K562 (cell line): ENCODE data around the gene CFAP58. TPM values are rescaled to one million over a fixed set of nuclear protein-coding genes. Genes with fewer than 3 reads are reported as not detected.

Source experiments
- SREBF2 ChIP-seq: sonication (generic); formaldehyde crosslinking; IDR thresholded peaks from 2 replicates; pipeline ENCODE4 v1.4.0; 2020; ENCODE audit warnings: mild to moderate bottlenecking, missing genetic modification reagents
- TGIF2 ChIP-seq: sonication (generic); formaldehyde crosslinking; IDR thresholded peaks from 2 replicates; pipeline ENCODE4 v1.8.1; 2022; ENCODE audit warnings: mild to moderate bottlenecking, missing genetic modification reagents, moderate library complexity
- TSC22D4 ChIP-seq: fragments of 450-650 bp; IDR thresholded peaks from 2 replicates; pipeline ENCODE4 v1.6.1; 2016; ENCODE audit warnings: missing genetic modification characterization, missing biosample characterization, control low read depth
- polyA plus RNA-seq, 8 experiments: library from polyadenylated mRNA; depleted of rRNA in 4 of 8; stranded (reverse) in 5 of 8; unstranded in 3 of 8; fragments of >200 nt; fragmentation: Nextera tagmentation in 2 of 8; fragmentation: Illumina TruSeq in 1 of 8; extraction: Ambion mirVana in 2 of 8; extraction: Trizol in 1 of 8; gene quantifications; 2 replicates each; pipeline versions ENCODE4 v1.2.1 to v1.2.3, GENCODE V29; 2011 to 2014; ENCODE audit warnings: inconsistent platforms in 1 of 8, missing spikeins in 1 of 8
- total RNA-seq, 7 experiments: library from RNA; depleted of rRNA in 6 of 7; stranded (reverse); fragments of >200 nt in 6 of 7; fragmentation: Illumina TruSeq in 2 of 7; extraction: Trizol in 2 of 7; gene quantifications; 2 replicates each; pipeline versions ENCODE4 v1.2.1 to v1.2.3, GENCODE V29; 2011 to 2021; ENCODE audit warnings: low replicate concordance in 1 of 7
- TF ChIP-seq, protein P1 (sequence below): fragments of 200-400 bp; formaldehyde crosslinking; IDR thresholded peaks from 2 replicates; pipeline ENCODE4 v1.6.1; 2017; ENCODE audit warnings: mild to moderate bottlenecking, low read depth, low read length, moderate library complexity
- TF ChIP-seq, protein P2 (sequence below): fragments of 250-450 bp; sonication (Bioruptor Pico); IDR thresholded peaks from 2 replicates; pipeline ENCODE4 v1.4.0; 2020

CFAP58 gene
- total and polyA plus RNA-seq, 9 of the 15 experiments (the other 6 are each of a cell fraction or from before 2014, with no cell fraction given), result 0.08 to 2.0 (median 0.71) TPM

GRCh38 chr10:104445359-104445758, 91.7 kb downstream of the CFAP58 start (continued):
- no peak for TF ChIP-seq TGIF2 (CRISPR knock-in tag)
- no peak for TF ChIP-seq SREBF2
- TF ChIP-seq, protein P1, sequence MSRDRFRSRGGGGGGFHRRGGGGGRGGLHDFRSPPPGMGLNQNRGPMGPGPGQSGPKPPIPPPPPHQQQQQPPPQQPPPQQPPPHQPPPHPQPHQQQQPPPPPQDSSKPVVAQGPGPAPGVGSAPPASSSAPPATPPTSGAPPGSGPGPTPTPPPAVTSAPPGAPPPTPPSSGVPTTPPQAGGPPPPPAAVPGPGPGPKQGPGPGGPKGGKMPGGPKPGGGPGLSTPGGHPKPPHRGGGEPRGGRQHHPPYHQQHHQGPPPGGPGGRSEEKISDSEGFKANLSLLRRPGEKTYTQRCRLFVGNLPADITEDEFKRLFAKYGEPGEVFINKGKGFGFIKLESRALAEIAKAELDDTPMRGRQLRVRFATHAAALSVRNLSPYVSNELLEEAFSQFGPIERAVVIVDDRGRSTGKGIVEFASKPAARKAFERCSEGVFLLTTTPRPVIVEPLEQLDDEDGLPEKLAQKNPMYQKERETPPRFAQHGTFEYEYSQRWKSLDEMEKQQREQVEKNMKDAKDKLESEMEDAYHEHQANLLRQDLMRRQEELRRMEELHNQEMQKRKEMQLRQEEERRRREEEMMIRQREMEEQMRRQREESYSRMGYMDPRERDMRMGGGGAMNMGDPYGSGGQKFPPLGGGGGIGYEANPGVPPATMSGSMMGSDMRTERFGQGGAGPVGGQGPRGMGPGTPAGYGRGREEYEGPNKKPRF, result no peak
- TF ChIP-seq TSC22D4 (tag), result no peak
- TF ChIP-seq, protein P2, sequence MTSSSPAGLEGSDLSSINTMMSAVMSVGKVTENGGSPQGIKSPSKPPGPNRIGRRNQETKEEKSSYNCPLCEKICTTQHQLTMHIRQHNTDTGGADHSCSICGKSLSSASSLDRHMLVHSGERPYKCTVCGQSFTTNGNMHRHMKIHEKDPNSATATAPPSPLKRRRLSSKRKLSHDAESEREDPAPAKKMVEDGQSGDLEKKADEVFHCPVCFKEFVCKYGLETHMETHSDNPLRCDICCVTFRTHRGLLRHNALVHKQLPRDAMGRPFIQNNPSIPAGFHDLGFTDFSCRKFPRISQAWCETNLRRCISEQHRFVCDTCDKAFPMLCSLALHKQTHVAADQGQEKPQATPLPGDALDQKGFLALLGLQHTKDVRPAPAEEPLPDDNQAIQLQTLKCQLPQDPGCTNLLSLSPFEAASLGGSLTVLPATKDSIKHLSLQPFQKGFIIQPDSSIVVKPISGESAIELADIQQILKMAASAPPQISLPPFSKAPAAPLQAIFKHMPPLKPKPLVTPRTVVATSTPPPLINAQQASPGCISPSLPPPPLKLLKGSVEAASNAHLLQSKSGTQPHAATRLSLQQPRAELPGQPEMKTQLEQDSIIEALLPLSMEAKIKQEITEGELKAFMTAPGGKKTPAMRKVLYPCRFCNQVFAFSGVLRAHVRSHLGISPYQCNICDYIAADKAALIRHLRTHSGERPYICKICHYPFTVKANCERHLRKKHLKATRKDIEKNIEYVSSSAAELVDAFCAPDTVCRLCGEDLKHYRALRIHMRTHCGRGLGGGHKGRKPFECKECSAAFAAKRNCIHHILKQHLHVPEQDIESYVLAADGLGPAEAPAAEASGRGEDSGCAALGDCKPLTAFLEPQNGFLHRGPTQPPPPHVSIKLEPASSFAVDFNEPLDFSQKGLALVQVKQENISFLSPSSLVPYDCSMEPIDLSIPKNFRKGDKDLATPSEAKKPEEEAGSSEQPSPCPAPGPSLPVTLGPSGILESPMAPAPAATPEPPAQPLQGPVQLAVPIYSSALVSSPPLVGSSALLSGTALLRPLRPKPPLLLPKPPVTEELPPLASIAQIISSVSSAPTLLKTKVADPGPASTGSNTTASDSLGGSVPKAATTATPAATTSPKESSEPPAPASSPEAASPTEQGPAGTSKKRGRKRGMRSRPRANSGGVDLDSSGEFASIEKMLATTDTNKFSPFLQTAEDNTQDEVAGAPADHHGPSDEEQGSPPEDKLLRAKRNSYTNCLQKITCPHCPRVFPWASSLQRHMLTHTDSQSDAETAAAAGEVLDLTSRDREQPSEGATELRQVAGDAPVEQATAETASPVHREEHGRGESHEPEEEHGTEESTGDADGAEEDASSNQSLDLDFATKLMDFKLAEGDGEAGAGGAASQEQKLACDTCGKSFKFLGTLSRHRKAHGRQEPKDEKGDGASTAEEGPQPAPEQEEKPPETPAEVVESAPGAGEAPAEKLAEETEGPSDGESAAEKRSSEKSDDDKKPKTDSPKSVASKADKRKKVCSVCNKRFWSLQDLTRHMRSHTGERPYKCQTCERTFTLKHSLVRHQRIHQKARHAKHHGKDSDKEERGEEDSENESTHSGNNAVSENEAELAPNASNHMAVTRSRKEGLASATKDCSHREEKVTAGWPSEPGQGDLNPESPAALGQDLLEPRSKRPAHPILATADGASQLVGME (CRISPR knock-in tag), result no peak
